Vagina (tissue), 2 donors: ENCODE measurements around the gene ST8SIA3.

Experiments used
- CTCF ChIP-seq, 3 experiments: fragments of 450-650 bp in 2 of 3; fragments of 200-600 bp in 1 of 3; sonication (generic) in 1 of 3; IDR thresholded peaks; one replicate each; pipeline ENCODE4 v1.5.1; 2017 to 2019; ENCODE audit warnings: antibody characterized with exemption in 3 of 3, mild to moderate bottlenecking in 2 of 3, moderate library complexity in 2 of 3
- POLR2A ChIP-seq, 2 donors: fragments of 450-650 bp; IDR thresholded peaks; one replicate each; pipeline ENCODE4 v1.6.1; 2017; ENCODE audit warnings: antibody characterized with exemption in 2 of 2, mild to moderate bottlenecking in 2 of 2, moderate library complexity in 2 of 2

- no peak for TF ChIP-seq CTCF (IDR thresholded peaks at IDR 0.05)
- no peak for TF ChIP-seq POLR2A (IDR thresholded peaks at IDR 0.05)
Observed at GRCh38 chr18:57376503-57376902, 24.1 kb downstream of the ST8SIA3 start.
